HG03095 (cell line): ENCODE results near the gene MAGEH1.
A peak's percentile ranks its signal among the peaks of the same experiment; 100 is the strongest.
"Not testable (repeated sequence)": the region's sequence is repeated elsewhere in the genome, so short reads cannot be mapped to it uniquely, and the experiment has no call there.

Experiments
- ATAC-seq: cut with Tn5 transposase; IDR thresholded peaks from one replicate; pipeline ENCODE4 v1.9.1; 2021; ENCODE audit warnings: moderate library complexity; ENCODE audit not compliant: unreplicated experiment

Gene MAGEH1

DNA sequence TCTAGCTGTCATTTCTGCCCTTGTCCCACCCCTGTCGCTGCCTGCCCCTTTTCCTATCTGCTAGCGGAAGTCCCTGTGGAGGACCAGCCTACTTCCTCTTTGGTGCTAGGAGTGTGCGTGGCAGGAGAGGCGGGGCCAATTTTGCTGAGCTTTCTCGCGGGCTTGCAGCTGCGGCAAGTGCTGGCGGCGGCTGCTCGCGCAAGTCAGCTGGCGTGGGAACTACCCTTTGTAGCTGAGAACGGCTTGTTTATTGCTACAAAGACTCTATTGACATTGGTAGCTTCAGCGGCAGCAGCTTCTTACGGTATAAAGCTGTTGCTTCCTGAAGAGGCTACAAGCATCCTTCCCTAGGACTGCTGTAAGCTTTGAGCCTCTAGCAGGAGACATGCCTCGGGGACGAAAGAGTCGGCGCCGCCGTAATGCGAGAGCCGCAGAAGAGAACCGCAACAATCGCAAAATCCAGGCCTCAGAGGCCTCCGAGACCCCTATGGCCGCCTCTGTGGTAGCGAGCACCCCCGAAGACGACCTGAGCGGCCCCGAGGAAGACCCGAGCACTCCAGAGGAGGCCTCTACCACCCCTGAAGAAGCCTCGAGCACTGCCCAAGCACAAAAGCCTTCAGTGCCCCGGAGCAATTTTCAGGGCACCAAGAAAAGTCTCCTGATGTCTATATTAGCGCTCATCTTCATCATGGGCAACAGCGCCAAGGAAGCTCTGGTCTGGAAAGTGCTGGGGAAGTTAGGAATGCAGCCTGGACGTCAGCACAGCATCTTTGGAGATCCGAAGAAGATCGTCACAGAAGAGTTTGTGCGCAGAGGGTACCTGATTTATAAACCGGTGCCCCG lies at the start of gene MAGEH1:
TSS of gene MAGEH1 (plus strand) at position 138 of the 843 bp plus-strand sequence. CDS start at position 386, 248 bp downstream.
- peak; percentile 97 for ATAC-seq

GRCh38 chrX:55427079-55427478 lies 24.8 kb upstream of the MAGEH1 start:
- not testable (repeated sequence) for ATAC-seq

DNA sequence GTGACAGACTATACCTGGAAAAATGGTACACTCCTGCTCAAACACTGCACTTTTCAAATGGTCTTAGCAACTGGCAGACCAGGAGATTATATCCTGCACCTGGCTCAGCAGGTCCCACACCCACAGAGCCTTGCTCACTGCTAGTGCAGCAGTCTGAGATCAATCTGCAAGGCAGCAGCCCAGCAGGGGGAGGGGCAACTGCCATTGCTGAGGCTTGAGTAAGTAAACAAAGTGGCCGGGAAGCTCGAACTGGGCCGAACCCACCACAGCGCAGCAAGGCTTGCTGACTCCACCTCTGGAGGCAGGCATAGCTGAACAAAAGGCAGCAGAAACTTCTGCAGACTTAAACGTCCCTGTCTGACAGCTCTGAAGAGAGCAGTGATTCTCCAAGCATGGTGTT lies 8.5 kb upstream of the MAGEH1 start:
- not testable (repeated sequence) for ATAC-seq

DNA sequence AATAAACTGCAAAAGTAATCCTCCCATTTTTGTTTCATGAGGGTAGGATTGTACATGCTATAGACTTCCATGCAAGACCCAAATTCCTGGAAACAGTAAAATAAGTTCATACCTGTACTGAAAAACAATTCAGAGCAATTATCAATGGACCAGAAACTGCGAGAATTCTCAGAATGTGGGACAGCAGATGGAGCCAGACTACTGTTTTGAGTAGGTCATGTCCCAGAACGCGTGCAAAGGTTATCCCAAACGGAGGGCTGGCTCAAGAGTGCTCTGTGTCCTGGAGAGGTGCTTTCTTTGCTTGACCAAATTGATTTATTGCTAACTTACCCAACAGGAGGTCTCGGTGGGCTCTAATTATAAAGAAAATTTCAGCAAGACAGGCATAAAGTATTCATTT lies 1.7 kb upstream of the MAGEH1 start:
- no peak for ATAC-seq

- no peak for ATAC-seq
Observed at GRCh38 chrX:55451141-55451540, 786 bp upstream of the MAGEH1 start.

- peak; percentile 30 for ATAC-seq
Observed at GRCh38 chrX:55451626-55451989, 319 bp upstream of the MAGEH1 start.

DNA sequence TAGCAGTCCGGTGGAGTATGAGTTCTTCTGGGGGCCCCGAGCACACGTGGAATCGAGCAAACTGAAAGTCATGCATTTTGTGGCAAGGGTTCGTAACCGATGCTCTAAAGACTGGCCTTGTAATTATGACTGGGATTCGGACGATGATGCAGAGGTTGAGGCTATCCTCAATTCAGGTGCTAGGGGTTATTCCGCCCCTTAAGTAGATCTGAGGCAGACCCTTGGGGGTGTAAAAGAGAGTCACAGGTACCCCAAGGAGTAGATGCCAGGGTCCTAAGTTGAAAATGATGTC lies 852 bp downstream of the MAGEH1 start:
- ATAC-seq, result no peak

GRCh38 chrX:55455708-55456107 lies 3.8 kb downstream of the MAGEH1 start:
- ATAC-seq, result not testable (repeated sequence)

GRCh38 chrX:55459426-55459825 lies 7.5 kb downstream of the MAGEH1 start:
- not testable (repeated sequence) for ATAC-seq

DNA sequence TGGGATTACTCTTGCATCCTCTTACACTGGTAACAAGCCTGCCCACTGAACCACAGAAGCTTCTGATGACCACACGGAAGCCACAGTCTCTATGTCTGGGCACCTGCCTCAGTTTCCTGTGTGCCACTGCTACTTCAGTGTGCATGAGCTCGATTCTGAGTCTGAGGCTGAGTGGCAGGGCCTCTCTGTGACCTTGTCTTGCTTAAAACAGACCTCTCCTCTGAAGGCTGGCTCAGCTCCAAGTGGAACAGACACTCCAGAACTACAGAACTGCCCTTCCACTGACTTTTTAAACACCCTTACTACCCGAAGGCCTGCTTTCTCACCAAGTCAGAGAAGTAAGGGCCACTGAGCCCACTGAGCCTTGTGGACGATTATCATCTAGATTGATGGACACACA lies 8.0 kb downstream of the MAGEH1 start:
- not testable (repeated sequence) for ATAC-seq

DNA sequence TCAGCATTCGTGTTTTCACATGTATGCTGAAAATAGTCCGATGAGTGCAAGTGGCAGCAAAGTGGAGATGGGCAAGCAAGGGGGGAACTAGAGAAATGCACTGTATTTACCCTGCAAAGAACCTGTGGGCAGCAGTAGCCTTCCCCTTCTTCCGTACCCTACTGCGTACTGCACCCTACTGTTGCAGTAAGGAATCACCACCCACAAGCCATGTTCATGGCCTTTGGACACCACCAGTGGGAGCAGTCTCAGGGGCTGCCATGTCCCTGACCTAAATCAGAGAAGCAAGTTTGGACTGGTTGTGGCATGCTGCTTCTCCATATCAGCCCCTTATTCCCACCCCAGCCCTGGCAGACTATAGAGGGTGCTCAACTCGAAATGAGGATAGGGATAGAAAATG lies 12.1 kb downstream of the MAGEH1 start:
- not testable (repeated sequence) for ATAC-seq

GRCh38 chrX:55465108-55465507 lies 13.2 kb downstream of the MAGEH1 start:
- ATAC-seq, result not testable (repeated sequence)

DNA sequence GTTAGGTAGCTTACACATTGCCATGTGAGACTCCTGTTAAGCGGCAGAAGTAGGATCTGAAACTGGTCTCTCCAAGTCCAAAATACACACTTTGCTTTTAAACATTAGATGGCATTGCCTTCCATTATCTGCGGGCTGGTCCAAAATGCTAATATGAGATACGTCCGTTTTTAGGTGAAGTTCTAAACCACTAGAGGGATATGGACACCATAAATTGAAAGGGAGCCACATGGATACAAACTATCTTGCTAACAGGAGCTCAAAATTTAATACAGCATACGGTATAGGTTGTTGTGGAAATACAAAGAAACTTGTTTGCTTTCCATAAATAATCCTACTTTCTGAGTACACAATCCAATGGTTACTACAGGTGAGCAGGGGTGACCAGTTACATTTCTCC lies 13.9 kb downstream of the MAGEH1 start:
- ATAC-seq, result not testable (repeated sequence)

- not testable (repeated sequence) for ATAC-seq
Observed at GRCh38 chrX:55479956-55480355, 28.0 kb downstream of the MAGEH1 start.

- ATAC-seq, result no peak
Observed at GRCh38 chrX:55480390-55481062, 28.6 kb downstream of the MAGEH1 start.

GRCh38 chrX:55484948-55485347 lies 33.0 kb downstream of the MAGEH1 start:
- no peak for ATAC-seq

DNA sequence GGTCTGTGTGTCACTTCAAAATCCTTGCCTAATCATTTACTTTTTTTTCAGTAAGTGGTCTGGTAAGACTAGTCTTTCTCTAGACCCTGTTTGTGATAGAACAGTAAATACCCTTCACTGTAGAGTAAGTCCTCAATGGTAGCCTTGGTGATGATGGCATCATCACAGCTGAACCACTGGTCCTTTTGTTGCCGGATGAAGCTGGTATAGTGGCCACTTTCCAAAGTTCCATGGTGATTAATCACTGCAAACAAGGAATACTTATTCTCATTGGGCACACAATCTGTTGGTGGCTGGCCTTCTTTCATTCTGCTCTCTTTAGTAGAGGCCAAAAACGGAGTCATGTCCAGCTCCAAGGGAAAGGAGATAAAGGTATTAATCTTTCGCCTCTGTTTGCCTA lies 34.8 kb downstream of the MAGEH1 start:
- ATAC-seq, result no peak

- no peak for ATAC-seq
Observed at GRCh38 chrX:55487143-55487542, 35.2 kb downstream of the MAGEH1 start.

DNA sequence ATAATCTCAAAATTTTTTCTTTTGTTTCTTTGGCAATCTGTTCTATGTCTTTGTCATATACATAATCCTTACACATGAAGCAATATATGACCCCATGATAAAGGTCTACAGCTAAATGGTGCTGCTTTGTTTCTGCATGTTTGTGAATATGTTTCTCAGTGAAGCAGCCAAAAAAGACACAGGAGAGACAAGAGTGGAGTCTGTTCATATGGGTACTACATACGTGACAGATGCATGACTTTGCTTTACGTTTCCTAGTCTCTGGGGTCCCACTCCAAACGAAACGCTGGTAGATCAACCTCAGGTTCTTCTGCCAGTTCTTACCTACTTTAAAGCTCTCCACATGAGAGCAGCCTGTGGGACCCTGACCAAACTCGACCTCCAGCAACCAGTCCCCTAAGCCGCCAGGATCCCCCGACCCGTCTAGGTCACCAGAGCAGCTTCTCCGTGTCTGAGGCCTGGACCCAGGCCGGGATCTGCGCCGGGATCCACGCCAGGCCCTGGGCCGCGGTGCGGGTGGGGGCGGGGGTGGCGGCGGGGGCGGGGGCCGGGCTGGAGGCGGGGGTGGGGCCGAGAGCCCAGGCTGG lies 36.2 kb downstream of the MAGEH1 start:
- no peak for ATAC-seq

- ATAC-seq, result peak; percentile 53
Observed at GRCh38 chrX:55488593-55489313, 36.8 kb downstream of the MAGEH1 start.

- peak; percentile 50 for ATAC-seq
Observed at GRCh38 chrX:55489314-55490009, 37.5 kb downstream of the MAGEH1 start, which contains the start of gene USP51. USP51 (minus strand) TSS chrX:55489848; CDS start chrX:55488939, 909 bp downstream.
